Activated effector memory CD4-positive, alpha-beta T cell treated with anti-CD3 and anti-CD28 coated beads, Interleukin-2, amount 50 U/mL, for 16 hours (primary cell): ENCODE measurements around the gene SPNS3.

Experiments
- DNase-seq: peaks from one replicate; pipeline ENCODE4 v3.0.0-alpha.2; 2020

The SPNS3 gene

GRCh38 chr17:4490637-4491061, 56.9 kb downstream of the SPNS3 start:
- DNase-seq: no peak

GRCh38 chr17:4492721-4493561, 59.2 kb downstream of the SPNS3 start:
- DNase-seq: no peak

- no peak for DNase-seq
Measured at GRCh38 chr17:4497101-4497824, 63.5 kb downstream of the SPNS3 start.

GRCh38 chr17:4498461-4499397, 65.0 kb downstream of the SPNS3 start, which contains the start of gene SPNS2:
Gene SPNS2, plus strand, starts transcription at chr17:4498881. Its CDS starts 167 bp downstream, at chr17:4499048.
- DNase-seq: peak; percentile 87

- peak; percentile 69 for DNase-seq
Measured at GRCh38 chr17:4499431-4500190, 65.9 kb downstream of the SPNS3 start.

- no peak for DNase-seq
Measured at GRCh38 chr17:4500191-4500571, 66.4 kb downstream of the SPNS3 start.

GRCh38 chr17:4501295-4501949, 67.7 kb downstream of the SPNS3 start:
- DNase-seq: no peak

GRCh38 chr17:4502466-4503154, 68.9 kb downstream of the SPNS3 start:
- no peak for DNase-seq

GRCh38 chr17:4503283-4504025, 69.7 kb downstream of the SPNS3 start:
- no peak for DNase-seq

GRCh38 chr17:4504188-4504587, 70.4 kb downstream of the SPNS3 start:
- no peak for DNase-seq

- DNase-seq: no peak
Measured at GRCh38 chr17:4505187-4505586, 71.4 kb downstream of the SPNS3 start.

GRCh38 chr17:4506175-4506813, 72.6 kb downstream of the SPNS3 start:
- DNase-seq: no peak

GRCh38 chr17:4506892-4507291, 73.2 kb downstream of the SPNS3 start:
- no peak for DNase-seq

GRCh38 chr17:4507361-4508111, 73.8 kb downstream of the SPNS3 start:
- DNase-seq: no peak

GRCh38 chr17:4508207-4508606, 74.5 kb downstream of the SPNS3 start:
- DNase-seq: no peak

GRCh38 chr17:4509401-4509800, 75.7 kb downstream of the SPNS3 start:
- no peak for DNase-seq

- DNase-seq: no peak
Measured at GRCh38 chr17:4509923-4510617, 76.3 kb downstream of the SPNS3 start.

GRCh38 chr17:4510618-4510941, 76.8 kb downstream of the SPNS3 start:
- no peak for DNase-seq
